ENCODE data around the gene RPL36. TPM values are rescaled to one million over a fixed set of nuclear protein-coding genes. Genes with fewer than 3 reads are reported as not detected.
"Not testable (repeated sequence)": the region's sequence is repeated elsewhere in the genome, so short reads cannot be mapped to it uniquely, and the experiment has no call there.

Gene RPL36
- total RNA-seq, 1 donor from 2014 or later: 1,717 TPM

DNA sequence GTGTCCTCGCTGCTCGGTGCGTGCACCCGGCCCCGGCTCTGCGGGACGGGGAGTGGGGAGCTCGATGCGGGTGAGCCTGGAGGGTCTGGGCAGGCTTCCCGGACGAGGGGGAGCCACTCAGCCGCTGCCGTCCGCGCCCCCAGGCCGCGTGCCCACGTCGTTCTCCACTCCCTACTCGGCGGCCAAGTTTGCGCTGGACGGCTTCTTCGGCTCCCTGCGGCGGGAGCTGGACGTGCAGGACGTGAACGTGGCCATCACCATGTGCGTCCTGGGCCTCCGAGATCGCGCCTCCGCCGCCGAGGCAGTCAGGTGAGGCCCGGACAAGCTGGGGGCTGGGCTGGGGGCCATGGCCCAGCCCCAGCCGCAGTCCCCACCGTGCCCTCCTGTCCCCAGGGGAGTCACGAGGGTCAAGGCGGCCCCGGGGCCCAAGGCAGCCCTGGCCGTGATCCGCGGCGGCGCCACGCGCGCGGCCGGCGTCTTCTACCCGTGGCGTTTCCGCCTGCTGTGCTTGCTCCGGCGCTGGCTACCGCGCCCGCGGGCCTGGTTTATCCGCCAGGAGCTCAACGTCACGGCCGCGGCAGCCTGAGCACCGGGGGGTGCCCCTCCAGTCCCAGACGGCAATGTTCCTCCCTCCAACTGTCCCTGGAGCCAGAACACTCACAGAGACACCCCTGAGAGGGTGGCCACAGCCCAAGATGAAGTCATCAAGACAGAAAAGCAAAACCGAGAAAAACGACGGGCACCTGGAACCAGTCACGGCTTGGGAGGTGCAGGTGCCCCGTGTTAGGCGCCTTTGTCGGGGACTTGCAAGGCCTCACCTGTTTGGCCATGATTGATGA, 2.5 kb upstream of the RPL36 start:
- Histone ChIP-seq H3K4me3 (ENCODE audit: low read depth, low read length) (peak overlapping the region; percentile 30), H3K27me3 (ENCODE audit: control insufficient read depth, insufficient read depth, low read length) (no peaks in the 10 kb centered on the region), H3K36me3 (ENCODE audit: control insufficient read depth, insufficient read depth, low read length) (no peaks in the 10 kb centered on the region)
- TF ChIP-seq CTCF (IDR thresholded peaks at IDR 0.05; ENCODE audit: insufficient read depth, low read length, poor library complexity, severe bottlenecking): no peak
- no peak for DNase-seq (ENCODE audit: low read depth)

- H3K4me3 ChIP-seq (ENCODE audit: low read depth, low read length); DNase-seq (ENCODE audit: low read depth): not testable (repeated sequence)
These were observed 1.7 kb upstream of the RPL36 start for GRCh38 chr19:5688262-5688881.

DNA sequence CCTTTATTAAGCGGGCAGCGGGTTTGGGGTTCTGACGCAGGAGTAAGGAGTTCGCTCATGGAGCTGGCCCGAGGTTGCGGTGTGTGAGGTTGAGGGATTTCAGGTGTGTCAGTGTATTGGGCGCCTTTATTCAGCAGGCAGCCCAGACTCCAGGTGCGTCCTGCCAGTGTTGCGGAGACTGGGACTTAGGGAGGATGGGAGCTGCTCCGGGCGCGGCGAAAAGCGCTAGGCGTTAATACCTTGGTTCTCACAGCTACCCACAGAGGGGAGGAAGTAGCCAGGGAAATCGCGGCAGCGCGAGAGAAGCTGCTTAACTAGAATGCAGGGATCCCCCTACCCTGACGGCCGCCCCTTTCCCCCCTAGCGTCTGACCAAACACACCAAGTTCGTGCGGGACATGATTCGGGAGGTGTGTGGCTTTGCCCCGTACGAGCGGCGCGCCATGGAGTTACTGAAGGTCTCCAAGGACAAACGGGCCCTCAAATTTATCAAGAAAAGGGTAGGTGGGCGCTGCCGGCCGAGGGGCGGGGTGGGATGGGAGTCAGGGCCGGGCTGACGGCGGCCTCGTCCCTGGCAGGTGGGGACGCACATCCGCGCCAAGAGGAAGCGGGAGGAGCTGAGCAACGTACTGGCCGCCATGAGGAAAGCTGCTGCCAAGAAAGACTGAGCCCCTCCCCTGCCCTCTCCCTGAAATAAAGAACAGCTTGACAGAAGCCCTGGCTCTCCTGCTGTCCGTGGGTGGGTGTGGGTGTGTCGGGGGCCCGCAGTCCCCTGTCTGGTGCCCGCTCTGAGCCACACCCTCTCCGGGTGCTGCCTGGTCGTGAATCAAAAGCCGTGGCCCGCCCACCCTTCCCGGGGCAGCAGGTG, 1.1 kb downstream of the RPL36 start:
- TF ChIP-seq CTCF (IDR thresholded peaks at IDR 0.05; ENCODE audit: insufficient read depth, low read length, poor library complexity, severe bottlenecking): no peak
- peak overlapping the region; percentile 96 for H3K4me3 ChIP-seq (ENCODE audit: low read depth, low read length)
- no peaks in the 10 kb centered on the region for H3K27me3 ChIP-seq (ENCODE audit: control insufficient read depth, insufficient read depth, low read length)
- no peak for DNase-seq (ENCODE audit: low read depth)
- H3K36me3 ChIP-seq (ENCODE audit: control insufficient read depth, insufficient read depth, low read length): peaks cover 4% of the 10 kb centered on the region

More at GRCh38 chr19:5688262-5688881, 1.7 kb upstream of the RPL36 start:
- H3K36me3 ChIP-seq (ENCODE audit: control insufficient read depth, insufficient read depth, low read length); H3K27me3 ChIP-seq (ENCODE audit: control insufficient read depth, insufficient read depth, low read length): not testable (repeated sequence)

DNA sequence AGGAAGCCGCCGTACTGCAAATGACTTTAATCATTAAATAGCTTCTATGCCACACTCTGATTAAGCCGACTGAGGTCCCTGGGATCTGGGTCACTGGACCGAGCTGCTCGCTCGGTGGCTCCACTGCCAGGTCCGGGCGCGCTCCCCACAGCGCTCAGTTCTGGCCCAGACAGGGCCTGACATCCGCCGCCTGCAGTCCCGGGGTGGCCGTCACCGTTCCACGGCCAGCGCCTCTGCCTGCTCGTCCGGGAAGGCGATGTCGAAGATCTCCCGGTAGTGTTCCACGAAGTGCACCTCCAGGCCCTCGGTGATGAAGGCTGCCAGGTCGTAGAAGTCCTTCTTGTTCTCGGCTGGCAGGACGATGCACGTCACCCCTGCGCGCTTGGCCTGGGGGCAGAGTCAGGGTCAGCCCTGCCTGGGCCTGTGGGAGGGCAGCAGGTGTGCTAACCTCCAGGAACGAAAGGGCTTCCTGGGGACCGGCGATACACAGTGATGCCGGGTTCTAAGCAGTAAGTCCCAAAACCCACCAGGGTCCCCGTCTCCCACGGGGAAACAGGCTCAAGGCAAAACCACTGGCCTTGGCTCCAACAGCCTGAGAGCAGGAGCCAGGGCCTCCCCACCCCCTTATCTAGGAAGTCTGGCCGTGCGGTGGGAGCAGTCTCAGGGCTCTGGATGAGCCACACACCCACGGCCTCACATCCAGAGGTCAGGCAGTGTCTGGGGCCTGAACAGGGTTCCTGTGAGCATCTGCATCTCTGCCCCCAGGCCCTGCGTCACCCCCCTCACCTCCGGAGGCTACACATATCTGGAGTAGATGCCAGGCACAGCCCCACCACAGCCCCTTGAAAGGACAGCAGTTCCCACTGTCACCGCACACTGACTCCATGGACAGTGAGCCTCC, 2.0 kb downstream of the RPL36 start:
- TF ChIP-seq CTCF (IDR thresholded peaks at IDR 0.05; ENCODE audit: insufficient read depth, low read length, poor library complexity, severe bottlenecking): no peak
- no peak for DNase-seq (ENCODE audit: low read depth)
- H3K36me3 ChIP-seq (ENCODE audit: control insufficient read depth, insufficient read depth, low read length): peaks cover 4% of the 10 kb centered on the region
- no peaks in the 10 kb centered on the region for H3K27me3 ChIP-seq (ENCODE audit: control insufficient read depth, insufficient read depth, low read length)
- peak overlapping the region; percentile 96 for H3K4me3 ChIP-seq (ENCODE audit: low read depth, low read length)

- Histone ChIP-seq H3K4me3 (ENCODE audit: low read depth, low read length) (no peak overlapping the region), H3K27me3 (ENCODE audit: control insufficient read depth, insufficient read depth, low read length) (no peaks in the 10 kb centered on the region), H3K36me3 (ENCODE audit: control insufficient read depth, insufficient read depth, low read length) (peaks cover 4% of the 10 kb centered on the region)
- TF ChIP-seq CTCF (IDR thresholded peaks at IDR 0.05; ENCODE audit: insufficient read depth, low read length, poor library complexity, severe bottlenecking): no peak
- no peak for DNase-seq (ENCODE audit: low read depth)
These were observed 2.7 kb downstream of the RPL36 start for GRCh38 chr19:5692723-5693194.

Measured in kidney epithelial cell (primary cell).